Adrenal gland (tissue), 12 donors: ENCODE data around the gene MYO10. TPM values are rescaled to one million over a fixed set of nuclear protein-coding genes. Genes with fewer than 3 reads are reported as not detected.

Experiments
- DNase-seq, 7 donors: peaks; one replicate each; pipeline ENCODE4 v3.0.0-alpha.2; 2019 to 2020
- H3K27ac ChIP-seq, 5 donors: fragments of 200-600 bp; sonication (generic) in 4 of 5; 1 replicate in 3 of 5; 2 replicates in 2 of 5; pipeline versions ENCODE4 v1.5.1 to v1.8.0; 2016 to 2020; ENCODE audit warnings: mild to moderate bottlenecking in 1 of 5
- H3K27me3 ChIP-seq: fragments of 200-600 bp; 2 replicates; pipeline ENCODE4 v1.8.0; 2021
- H3K36me3 ChIP-seq, 2 donors: fragments of 200-600 bp; replicated peaks in 1 of 2; 1 replicate in 1 of 2; 2 replicates in 1 of 2; pipeline versions ENCODE4 v1.5.1 to v1.8.0; 2018 to 2022
- H3K4me1 ChIP-seq, 2 donors: fragments of 200-600 bp; replicated peaks in 1 of 2; 1 replicate in 1 of 2; 2 replicates in 1 of 2; pipeline versions ENCODE4 v1.5.1 to v1.8.0; 2018 to 2021
- H3K4me3 ChIP-seq, 4 donors: fragments of 200-600 bp; sonication (generic) in 3 of 4; one replicate each; pipeline ENCODE4 v1.5.1; 2016 to 2018
- H3K9me3 ChIP-seq, 3 donors: fragments of 200-600 bp; sonication (generic) in 1 of 3; replicated peaks in 1 of 3; 1 replicate in 2 of 3; 2 replicates in 1 of 3; pipeline versions ENCODE4 v1.5.1 to v1.8.0; 2016 to 2021
- POLR2A ChIP-seq, 2 donors: fragments of 450-650 bp; IDR thresholded peaks; one replicate each; pipeline ENCODE4 v1.6.1; 2017; ENCODE audit warnings: antibody characterized with exemption in 2 of 2, mild to moderate bottlenecking in 2 of 2, moderate library complexity in 1 of 2
- WGBS, 4 donors: extraction: QIAGEN DNeasy Blood & Tissue Kit in 2 of 4; methylation state at CpG; one replicate each; pipeline versions ENCODE4 v1.1.5 to v1.1.7; 2013 to 2017; 5-methylcytosine and 5-hydroxymethylcytosine counted together
- intact Hi-C, 2 donors: fragments of 100-400 bp; cut with DNase I; formaldehyde crosslinking; loops; one replicate each; pipeline versions ENCODE4 v1.14.1 to v1.15.0; 2022 to 2023
- polyA plus RNA-seq, 3 donors: library from polyadenylated mRNA; stranded (reverse); fragments of 200-250 nt in 2 of 3; fragments of 350-450 nt in 1 of 3; fragmentation: Illumina TruSeq in 1 of 3; extraction: RNeasy Lipid Tissue Mini Kit (QIAGEN cat#74804) in 1 of 3; gene quantifications; one replicate each; pipeline ENCODE4 v1.2.3, GENCODE V29; 2013 to 2014
- total RNA-seq, 9 donors: library from RNA; depleted of rRNA in 4 of 9; stranded (reverse); fragments of >200 nt in 4 of 9; fragments of 120-200 nt in 1 of 9; fragmentation: NEBNext Ultra II Directional in 1 of 9; extraction: Animal tissue kit (Norgen Biotek cat#: 25700) in 1 of 9; gene quantifications; one replicate each; pipeline versions ENCODE4 v1.1.0 to v1.2.4, GENCODE V29; 2013 to 2023
- TF ChIP-seq, protein P1 (sequence below), 6 experiments: fragments of 450-650 bp in 4 of 6; fragments of 200-600 bp in 2 of 6; sonication (generic) in 1 of 6; IDR thresholded peaks; 1 replicate in 5 of 6; 2 replicates in 1 of 6; pipeline versions ENCODE4 v1.5.1 to v1.8.0; 2016 to 2021; ENCODE audit warnings: antibody characterized with exemption in 6 of 6, mild to moderate bottlenecking in 2 of 6, moderate library complexity in 1 of 6
- donor health status: healthy with polysubstance abuse.
- donor health status: Bipolar disorder and iron deficiency.
- donor health status: DM: yes; HTN: yes; CAD: no.
- donor health status: DM: no; HTN: no; CAD: no.
- donor health status: DM: no; HTN: no; CAD: no.
- donor health status: DM: yes; HTN: yes; CAD: no.

The MYO10 gene
- total and polyA plus RNA-seq, 12 donors, result 2.2 to 38.9 (median 10.5) TPM

DNA sequence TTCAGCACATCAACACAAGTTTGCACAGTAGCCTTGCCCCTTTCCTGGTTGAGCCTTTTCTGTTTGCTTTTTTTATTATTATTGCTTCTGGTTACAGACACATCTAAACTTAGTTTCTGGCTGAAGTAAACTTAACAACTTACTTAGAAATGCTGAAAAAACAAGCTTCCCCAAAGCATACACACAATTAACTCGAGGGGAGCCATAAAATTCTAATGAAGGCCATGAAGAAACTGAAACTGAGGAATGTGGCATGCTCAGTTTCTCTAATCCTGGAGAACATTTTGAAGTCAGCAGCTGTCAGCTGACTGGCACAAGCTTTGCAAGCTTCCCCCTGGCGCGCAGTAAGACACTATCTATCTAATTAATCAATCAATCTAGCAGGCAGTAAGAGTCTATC is 3.7 kb downstream of the MYO10 start:
- WGBS, 4 donors, result 46 to 72% (median 59%) methylated on average over 3 of the region's 3 CpGs
- no peak for DNase-seq
- no peak overlapping the region for H3K4me3 ChIP-seq
- H3K9me3 ChIP-seq, result no peaks in the 10 kb centered on the region
- peaks cover 9 to 13% of the 10 kb centered on the region in 2 donors for H3K4me1 ChIP-seq
- no peaks in the 10 kb centered on the region for H3K36me3 ChIP-seq
- intact Hi-C loops, result no loop called here
- H3K27ac ChIP-seq, result no peak overlapping the region
- TF ChIP-seq, protein P1, sequence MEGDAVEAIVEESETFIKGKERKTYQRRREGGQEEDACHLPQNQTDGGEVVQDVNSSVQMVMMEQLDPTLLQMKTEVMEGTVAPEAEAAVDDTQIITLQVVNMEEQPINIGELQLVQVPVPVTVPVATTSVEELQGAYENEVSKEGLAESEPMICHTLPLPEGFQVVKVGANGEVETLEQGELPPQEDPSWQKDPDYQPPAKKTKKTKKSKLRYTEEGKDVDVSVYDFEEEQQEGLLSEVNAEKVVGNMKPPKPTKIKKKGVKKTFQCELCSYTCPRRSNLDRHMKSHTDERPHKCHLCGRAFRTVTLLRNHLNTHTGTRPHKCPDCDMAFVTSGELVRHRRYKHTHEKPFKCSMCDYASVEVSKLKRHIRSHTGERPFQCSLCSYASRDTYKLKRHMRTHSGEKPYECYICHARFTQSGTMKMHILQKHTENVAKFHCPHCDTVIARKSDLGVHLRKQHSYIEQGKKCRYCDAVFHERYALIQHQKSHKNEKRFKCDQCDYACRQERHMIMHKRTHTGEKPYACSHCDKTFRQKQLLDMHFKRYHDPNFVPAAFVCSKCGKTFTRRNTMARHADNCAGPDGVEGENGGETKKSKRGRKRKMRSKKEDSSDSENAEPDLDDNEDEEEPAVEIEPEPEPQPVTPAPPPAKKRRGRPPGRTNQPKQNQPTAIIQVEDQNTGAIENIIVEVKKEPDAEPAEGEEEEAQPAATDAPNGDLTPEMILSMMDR (IDR thresholded peaks at IDR 0.05), result no peak
- TF ChIP-seq POLR2A (IDR thresholded peaks at IDR 0.05), result no peak
- peaks cover 31% of the 10 kb centered on the region for H3K27me3 ChIP-seq

DNA sequence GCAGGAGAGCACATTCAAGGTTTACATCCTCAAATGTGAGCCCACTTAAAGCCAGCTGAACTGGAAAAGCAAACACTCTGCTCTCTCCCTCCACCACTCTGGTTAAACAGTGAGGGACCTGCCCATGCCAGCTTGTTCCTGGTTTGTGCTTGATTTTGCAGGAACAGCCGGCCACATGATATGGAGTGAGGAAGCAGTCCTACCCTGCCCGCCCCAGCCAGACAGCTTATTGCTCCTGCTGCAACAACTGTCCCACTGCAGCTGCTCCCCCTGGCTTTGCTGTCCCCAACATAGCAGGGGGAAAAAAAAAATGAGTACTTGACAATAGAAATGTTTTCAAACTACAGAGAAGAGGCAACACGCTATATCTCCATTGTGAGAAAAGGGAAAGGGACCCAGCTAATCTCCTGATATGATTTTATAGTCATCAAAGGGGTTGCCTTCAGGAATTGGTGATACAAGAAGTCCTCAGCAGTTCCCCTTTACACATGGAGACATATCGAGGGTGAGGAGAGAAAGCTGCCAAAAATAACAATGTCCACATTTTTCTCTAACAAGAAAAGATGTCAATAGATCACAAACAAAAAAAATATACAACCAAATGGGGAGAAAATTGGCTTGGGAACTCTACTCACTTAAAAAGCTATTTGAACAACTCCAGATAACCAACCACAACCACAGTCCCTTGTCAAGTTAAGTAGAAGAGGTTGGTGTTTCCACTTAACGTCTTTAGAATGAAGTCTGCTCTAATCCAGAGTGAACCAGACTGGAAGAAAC is 4.6 kb downstream of the MYO10 start:
- 62 to 71% (median 65%) methylated on average over 4 to 5 of the region's 5 CpGs for WGBS, 4 donors
- Histone ChIP-seq H3K27me3 (peaks cover 31% of the 10 kb centered on the region), H3K4me1 (peaks cover 9 to 11% of the 10 kb centered on the region in 2 donors), H3K36me3 (no peaks in the 10 kb centered on the region), H3K4me3 (no peak overlapping the region), H3K27ac (no peak overlapping the region), H3K9me3 (no peaks in the 10 kb centered on the region)
- TF ChIP-seq, protein P1 (IDR thresholded peaks at IDR 0.05), result no peak
- TF ChIP-seq POLR2A (IDR thresholded peaks at IDR 0.05), result no peak
- no peak for DNase-seq
- intact Hi-C loops, result no loop called here

DNA sequence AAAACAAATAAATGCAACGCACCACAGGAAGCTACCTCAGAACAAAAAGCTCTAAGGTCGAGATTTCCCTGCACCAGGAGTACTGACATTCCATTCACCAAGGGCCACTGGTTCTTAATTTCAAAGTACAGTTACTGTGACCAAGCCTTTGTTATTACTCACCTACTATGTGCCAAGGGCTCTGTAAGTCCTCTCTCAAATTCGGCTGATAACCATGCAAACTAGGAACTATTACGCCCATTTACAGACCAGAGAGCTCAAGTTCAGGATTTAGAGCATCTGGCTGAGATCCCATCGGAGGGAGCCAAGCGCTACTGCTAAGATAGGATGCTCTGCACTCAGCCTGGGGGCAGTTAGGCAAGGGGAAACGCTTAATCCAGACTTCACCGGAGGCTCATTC is 5.6 kb downstream of the MYO10 start:
- TF ChIP-seq, protein P1 (IDR thresholded peaks at IDR 0.05), result no peak
- TF ChIP-seq POLR2A (IDR thresholded peaks at IDR 0.05), result no peak
- intact Hi-C loops, result no loop called here
- Histone ChIP-seq H3K4me3 (no peak overlapping the region), H3K36me3 (no peaks in the 10 kb centered on the region), H3K9me3 (no peaks in the 10 kb centered on the region), H3K27me3 (peaks cover 31% of the 10 kb centered on the region), H3K4me1 (peaks cover 5 to 6% of the 10 kb centered on the region in 2 donors), H3K27ac (no peak overlapping the region)
- 72 to 78% (median 76%) methylated on average over 8 of the region's 8 CpGs for WGBS, 4 donors
- no peak for DNase-seq

GRCh38 chr5:16929831-16930230 is 6.3 kb downstream of the MYO10 start:
- no peak for DNase-seq
- WGBS, 4 donors, result 74 to 84% (median 81%) methylated on average over 3 of the region's 3 CpGs
- intact Hi-C loops, result no loop called here
- Histone ChIP-seq H3K9me3 (no peaks in the 10 kb centered on the region), H3K27me3 (peaks cover 31% of the 10 kb centered on the region), H3K36me3 (no peaks in the 10 kb centered on the region), H3K4me3 (no peak overlapping the region), H3K4me1 (no peaks in the 10 kb centered on the region), H3K27ac (no peak overlapping the region)
- TF ChIP-seq POLR2A (IDR thresholded peaks at IDR 0.05), result no peak
- TF ChIP-seq, protein P1 (IDR thresholded peaks at IDR 0.05), result no peak
